GM04503 (cell line): ENCODE data around the gene CEP120.
"Not testable (repeated sequence)": the region's sequence is repeated elsewhere in the genome, so short reads cannot be mapped to it uniquely, and the experiment has no call there.

ENCODE experiments used
- DNase-seq: peaks from one replicate; pipeline ENCODE4 v3.0.0-alpha.2; 2012; ENCODE audit warnings: low read depth

Gene CEP120

GRCh38 chr5:123387313-123387712, 35.9 kb downstream of the CEP120 start:
- DNase-seq, result no peak

GRCh38 chr5:123382252-123382651, 41.0 kb downstream of the CEP120 start:
- no peak for DNase-seq

- no peak for DNase-seq
These were observed 51.5 kb downstream of the CEP120 start for GRCh38 chr5:123371575-123372179.

GRCh38 chr5:123369371-123369968, 53.7 kb downstream of the CEP120 start:
- no peak for DNase-seq

GRCh38 chr5:123367739-123368138, 55.5 kb downstream of the CEP120 start:
- no peak for DNase-seq

GRCh38 chr5:123365156-123365555, 58.0 kb downstream of the CEP120 start:
- peak; percentile 7 for DNase-seq

- DNase-seq, result no peak
These were observed 58.6 kb downstream of the CEP120 start for GRCh38 chr5:123364441-123365155.

- no peak for DNase-seq
These were observed 62.3 kb downstream of the CEP120 start for GRCh38 chr5:123360910-123361309.

GRCh38 chr5:123360201-123360571, 63.0 kb downstream of the CEP120 start:
- no peak for DNase-seq

GRCh38 chr5:123359454-123360200, 63.6 kb downstream of the CEP120 start:
- DNase-seq, result no peak

- DNase-seq, result no peak
These were observed 64.5 kb downstream of the CEP120 start for GRCh38 chr5:123358751-123359150.

- DNase-seq, result no peak
These were observed 64.9 kb downstream of the CEP120 start for GRCh38 chr5:123358304-123358703.

- no peak for DNase-seq
These were observed 71.4 kb downstream of the CEP120 start for GRCh38 chr5:123351820-123352219.

GRCh38 chr5:123351240-123351639, 72.0 kb downstream of the CEP120 start:
- DNase-seq, result no peak

GRCh38 chr5:123350742-123351141, 72.5 kb downstream of the CEP120 start:
- DNase-seq, result no peak

- DNase-seq, result no peak
These were observed 78.3 kb downstream of the CEP120 start for GRCh38 chr5:123344816-123345426.

- DNase-seq, result no peak
These were observed 82.3 kb downstream of the CEP120 start for GRCh38 chr5:123340928-123341327.

GRCh38 chr5:123308377-123308776, 114.8 kb downstream of the CEP120 start:
- not testable (repeated sequence) for DNase-seq

- DNase-seq, result no peak
These were observed 117.5 kb downstream of the CEP120 start for GRCh38 chr5:123305751-123306150.

- DNase-seq, result no peak
These were observed 118.4 kb downstream of the CEP120 start for GRCh38 chr5:123304777-123305316.

GRCh38 chr5:123303802-123304201, 119.4 kb downstream of the CEP120 start:
- no peak for DNase-seq

GRCh38 chr5:123300266-123300665, 122.9 kb downstream of the CEP120 start:
- DNase-seq, result no peak
